HG03460 (cell line): ENCODE results near the gene NUBP2.

ENCODE experiments used
- ATAC-seq: cut with Tn5 transposase; IDR thresholded peaks from one replicate; pipeline ENCODE4 v1.9.1; 2021; ENCODE audit not compliant: unreplicated experiment

Gene NUBP2

DNA sequence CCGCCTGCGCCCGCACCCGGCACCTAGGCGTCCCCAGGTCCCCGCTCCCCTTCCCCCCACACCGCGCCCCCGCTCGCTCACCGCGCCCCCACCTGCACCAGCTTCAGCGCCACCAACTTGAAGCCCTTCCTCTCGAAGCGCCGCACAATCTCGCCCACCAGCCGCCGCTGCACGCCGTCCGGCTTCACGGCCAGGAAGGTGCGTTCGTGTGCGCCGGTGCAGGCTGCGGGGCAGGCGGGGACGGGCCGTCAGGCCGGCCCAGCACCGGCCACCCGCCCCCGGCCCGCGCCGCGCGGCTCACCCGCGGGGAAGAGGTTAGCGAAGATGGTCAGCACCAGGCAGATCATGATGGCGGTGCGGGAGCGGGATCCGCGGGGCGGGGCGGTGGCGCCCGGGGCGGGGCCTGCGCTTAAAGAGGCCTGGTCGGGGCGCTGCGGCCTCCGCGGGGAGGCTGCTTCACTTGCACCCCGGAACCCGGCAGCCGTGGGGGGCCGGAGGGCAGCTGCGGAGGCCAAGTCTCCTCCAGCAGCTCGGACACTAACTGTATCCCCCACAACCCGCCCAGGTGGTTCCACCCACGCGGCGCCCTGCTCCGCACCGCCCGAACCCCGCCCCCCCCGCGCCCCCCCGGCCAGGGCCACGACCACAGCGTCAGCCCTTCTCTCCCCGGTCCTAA lies 11.4 kb upstream of the NUBP2 start, which contains the start of gene NME3:
Gene NME3, minus strand, starts transcription at position 356 of the 676 bp plus-strand sequence. Its CDS starts 9 bp downstream, at position 347.
- ATAC-seq: no peak

DNA sequence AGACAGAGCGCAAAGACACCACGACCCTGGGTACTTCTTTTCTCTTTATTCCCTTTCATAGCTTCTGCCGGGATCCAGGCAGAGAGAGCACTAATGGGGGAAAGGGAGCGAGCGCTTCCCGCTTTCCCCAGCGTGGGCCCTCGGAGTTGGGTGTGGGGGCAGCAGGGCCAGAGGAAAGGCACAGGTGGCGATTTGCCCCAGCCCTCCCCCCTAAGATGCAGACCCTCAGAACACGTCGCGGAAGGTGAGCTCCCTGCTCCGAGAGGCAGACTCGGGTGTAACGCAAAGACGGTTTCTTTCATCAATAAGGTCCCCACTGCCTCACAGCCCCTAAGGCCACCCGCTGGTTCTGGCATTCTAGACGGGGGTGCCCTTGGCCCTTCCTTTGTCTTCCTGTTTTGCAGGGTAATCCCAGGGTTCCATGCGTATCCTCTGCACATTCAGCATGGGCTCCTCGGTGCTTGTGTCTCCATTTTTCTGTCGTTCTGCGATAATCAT lies 10.8 kb upstream of the NUBP2 start:
- no peak for ATAC-seq

DNA sequence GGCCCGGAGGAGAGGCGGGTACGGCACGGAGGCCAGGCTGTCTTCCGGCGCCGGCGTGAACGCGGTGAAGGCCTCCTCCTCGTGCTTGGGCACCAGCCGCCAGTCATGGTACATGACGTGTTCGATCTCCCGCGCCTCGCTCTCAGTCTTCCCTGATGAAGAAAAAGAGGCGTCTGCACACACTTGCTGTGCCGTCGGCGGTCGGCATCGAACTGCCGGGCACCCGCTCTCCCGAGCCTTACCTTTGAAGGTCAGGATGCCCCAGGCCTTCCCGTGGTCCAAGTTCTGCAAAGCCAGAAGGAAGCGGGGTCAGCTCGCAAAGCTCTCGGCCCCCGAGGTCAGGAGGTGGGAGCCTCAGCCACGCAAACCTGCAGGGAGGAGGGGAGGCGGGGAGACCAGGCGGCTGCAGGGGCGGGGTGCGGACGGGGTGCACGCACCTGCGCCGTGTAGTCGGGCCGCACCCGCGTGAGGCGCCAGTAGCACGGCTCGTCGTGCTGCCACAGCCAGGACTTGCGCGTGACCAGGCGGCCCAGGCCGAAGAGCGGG lies 10.3 kb upstream of the NUBP2 start, which contains the start of gene EME2:
Gene EME2, plus strand, starts transcription at position 449 of the 546 bp plus-strand sequence. CDS start 418 bp downstream, outside the sequence.
- ATAC-seq: no peak

DNA sequence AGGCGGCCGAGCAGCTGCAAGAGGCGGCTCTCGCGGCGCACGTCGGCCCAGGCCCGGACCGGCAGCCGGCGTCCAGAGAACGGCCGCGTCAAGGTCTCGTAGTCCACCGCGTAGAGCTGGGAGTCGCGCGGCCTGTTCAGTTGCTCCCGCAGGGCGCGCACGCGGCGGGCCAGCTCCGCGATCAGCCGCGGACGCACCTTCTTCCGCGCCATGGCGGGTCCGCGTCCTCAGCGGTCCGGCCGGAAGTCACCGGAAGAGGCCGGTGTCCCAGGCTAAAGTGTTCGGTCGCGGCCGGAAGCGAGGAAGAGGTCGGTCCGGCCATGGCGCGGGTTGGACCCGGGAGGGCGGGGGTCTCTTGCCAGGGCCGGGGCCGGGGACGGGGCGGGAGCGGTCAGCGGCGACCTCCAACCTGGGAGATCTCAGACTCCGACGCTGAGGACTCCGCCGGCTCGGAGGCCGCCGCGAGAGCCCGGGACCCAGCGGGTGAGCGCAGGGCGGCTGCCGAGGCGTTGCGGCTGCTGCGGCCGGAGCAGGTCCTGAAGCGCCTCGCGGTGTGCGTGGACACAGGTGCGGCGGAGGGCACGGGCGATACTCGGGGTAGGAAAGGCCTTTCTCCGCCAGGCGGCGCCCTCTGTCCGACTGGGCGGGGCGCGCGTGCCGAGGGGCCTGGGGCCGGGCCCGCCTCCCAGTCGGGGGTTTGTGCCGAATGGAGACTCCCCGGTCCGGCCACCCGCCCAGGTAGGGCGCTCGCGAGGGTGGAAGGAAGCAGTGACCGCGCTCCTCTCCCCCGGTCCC lies 9.7 kb upstream of the NUBP2 start, which contains the start of gene MRPS34:
Gene MRPS34, minus strand, starts transcription at position 227 of the 795 bp plus-strand sequence. Its CDS starts 15 bp downstream, at position 212.
- ATAC-seq: peak; percentile 43

DNA sequence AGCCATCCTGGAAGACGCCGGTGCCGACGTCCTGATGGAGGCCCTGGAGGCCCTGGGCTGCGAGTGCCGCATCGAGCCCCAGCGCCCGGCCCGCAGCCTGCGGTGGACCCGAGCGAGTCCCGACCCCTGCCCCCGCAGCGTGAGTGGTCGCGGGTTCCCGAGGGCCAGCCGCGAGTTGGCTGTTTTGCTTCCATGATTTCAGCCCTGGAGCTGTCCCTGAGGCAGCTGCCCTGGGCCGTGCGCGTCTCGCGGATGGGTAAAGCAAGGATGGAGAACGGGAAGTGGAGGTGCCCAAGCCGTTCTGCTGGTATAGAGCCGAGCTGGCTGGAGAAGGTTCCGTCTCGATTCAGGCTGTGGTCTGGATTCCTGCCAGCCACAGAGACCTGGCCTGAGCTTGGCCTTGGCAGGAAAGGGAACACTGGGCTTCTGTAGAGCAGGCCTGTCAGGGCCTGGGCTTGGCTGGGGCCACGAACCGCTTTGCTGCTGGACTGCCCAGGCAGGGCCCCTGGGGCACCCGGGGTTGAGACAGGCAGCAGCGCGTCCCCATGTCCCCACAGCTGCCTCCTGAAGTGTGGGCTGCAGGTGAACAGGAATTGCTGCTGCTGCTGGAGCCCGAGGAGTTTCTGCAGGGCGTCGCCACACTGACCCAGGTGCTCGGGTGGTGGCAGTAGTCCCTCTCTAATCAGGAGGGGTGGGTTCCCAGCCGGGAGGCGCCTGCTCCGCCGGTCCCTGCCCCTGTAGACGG lies 8.9 kb upstream of the NUBP2 start:
- peak; percentile 9 for ATAC-seq

DNA sequence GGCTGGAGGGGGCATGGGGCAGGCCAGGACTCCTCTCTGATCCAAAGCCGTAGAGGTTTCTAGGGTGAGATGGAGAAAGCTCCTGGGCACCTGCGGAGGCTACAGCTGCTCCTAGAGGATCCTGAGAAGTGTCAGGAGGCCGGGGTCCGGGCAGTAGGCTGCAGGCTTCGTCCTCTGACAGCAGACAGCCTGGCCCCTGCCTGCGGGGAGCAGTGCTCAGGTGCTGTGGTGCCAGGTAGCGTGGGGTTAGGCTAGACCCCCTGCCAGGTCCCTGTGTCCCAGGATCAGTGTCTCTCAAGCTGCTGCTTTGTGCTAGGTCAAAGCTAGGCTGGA lies 8.3 kb upstream of the NUBP2 start:
- no peak for ATAC-seq

DNA sequence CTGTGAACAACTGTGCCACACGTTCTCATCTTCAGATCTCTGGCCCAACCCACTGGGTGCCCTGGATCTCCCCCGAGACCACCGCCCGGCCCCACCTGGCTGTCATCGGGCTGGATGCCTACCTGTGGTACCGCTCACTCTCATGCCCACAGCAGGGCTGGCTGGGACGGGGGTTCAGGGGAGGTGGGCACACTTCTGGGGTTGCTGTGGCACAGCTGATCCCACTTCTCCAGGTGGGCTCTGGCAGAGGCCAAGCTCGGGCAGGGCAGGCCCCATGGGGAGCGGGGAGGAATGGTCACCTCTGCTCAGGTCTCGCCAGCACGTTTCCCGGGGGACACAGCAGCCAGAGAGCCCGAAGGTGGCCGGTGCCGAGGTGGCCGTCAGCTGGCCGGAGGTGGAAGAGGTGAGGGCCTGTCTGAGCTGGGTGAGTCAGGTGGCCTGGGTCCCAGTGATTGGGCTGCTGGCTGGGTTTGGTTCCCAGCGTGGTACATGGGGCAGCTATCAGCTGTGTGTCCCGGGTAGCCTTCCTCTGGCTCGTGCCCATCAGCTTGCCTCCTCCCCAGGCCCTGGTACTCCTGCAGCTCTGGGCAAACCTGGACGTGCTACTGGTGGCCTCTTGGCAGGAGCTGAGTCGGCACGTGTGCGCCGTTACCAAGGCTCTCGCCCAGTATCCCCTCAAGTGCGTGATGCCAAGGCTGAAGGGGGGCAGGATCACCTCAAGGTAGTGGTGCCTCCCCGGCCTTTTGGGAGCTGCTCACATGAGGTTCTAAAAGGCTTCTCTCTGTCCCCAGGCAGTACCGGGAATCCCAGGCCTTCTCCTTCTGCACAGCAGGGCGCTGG lies 7.5 kb upstream of the NUBP2 start:
- no peak for ATAC-seq

DNA sequence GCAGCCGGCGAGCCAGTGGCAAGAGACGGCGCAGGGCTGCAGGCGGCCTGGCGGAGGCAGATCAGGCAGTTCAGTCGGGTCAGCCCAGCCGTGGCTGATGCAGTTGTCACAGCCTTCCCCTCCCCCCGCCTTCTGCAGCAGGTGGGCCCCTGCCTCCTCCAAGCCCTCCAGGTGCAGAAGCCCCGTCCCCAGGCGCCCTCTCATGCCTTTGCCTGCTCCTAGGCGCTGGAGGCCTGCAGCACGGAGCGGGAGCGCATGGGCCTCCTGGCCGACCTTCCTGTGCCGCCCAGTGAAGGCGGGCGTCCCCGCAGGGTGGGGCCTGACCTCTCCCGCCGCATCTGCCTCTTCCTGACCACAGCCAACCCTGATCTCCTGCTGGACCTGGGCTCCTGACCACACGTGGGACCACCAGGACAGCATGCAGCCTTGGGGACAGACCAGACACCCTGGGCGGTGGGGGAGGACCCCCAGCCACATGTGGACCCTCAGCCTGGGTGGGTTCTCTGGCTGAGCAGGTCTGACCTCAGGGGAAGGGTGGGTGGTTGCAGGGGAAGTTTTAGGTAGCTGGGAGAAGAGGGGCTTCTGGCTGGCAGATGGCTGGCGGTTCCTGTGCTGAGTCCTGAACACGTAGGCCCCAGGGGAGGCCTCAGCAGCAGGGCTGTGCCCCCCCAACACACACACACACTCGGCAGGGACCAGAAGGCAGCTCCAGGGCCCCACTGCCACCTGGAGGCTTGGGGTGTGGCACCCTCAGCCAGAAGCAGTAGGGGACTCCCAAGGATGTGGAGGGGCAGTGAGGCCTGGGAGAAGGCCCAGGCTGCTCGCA lies 6.7 kb upstream of the NUBP2 start:
- ATAC-seq: no peak

DNA sequence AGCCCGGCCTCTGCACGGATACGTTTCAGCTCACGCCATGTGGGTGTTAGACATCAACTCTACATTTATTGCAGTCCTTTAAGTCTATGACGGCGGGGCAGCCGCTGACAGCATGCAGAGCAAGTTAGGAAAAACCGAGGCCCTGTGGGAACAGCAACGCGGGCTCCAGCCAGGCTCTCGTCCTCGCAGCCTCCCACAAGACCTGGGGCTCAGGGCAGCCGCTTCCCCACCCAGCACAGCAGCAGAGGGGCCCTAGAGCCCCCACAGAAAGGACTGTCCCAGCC lies 6.1 kb upstream of the NUBP2 start:
- ATAC-seq: no peak

DNA sequence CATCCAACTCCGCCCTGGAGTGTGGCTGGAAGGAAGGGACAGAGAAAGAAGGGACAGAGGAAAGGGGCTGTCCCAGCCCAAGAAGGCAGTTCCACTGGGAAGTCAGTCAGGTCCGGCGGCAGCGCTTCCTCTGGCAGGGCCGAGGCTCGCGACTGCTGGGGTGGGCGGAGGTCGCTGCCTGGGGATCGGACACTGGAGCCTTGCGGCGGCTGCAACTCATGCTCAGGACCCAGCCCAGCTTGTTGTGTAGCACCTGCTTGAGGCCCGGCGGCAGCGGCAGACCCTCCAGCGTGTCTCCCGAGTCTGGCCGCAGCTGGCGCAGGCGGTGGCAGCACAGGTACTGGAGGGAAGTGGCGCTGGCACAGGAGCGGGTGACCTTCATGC lies 5.8 kb upstream of the NUBP2 start:
- no peak for ATAC-seq

DNA sequence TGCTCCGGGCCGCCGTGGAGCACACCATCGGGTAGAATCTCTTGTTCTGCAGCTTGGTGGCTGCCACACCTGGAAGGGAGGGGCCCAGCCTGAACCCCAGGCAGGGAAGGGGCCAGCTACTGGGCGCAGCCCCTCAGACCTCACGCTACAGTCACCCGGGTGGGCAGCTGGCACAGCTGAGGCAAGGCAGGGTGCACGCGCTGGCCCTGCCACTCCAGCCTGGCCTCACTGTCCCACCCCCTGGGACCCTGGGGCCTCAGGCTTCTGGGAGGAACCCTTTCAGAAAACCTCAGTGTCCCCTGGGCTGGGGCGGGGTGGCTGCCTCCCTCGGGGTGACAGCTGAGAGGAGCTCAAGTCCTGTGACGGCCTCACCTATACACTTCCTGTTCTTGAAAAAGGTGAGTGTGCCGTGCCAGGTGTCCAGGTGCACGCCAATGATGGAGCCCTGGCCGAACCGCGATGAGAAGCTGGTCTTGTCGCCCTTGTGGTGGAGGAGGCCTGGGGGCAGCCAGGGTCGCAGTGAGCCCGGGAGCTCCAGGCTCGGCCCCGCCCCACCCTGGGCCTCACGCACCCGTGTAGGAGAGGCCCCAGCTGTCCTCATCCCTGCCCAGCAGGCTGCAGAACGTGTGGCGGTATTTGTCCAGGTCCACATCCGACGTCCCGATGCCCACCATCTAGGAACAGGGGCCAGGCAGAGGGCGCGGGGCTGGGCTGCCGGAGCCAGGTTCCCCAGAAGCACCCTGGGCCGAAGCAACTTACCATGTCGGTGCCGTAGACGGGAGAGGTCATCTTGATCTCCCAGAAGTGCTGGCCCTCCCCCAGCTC lies 5.2 kb upstream of the NUBP2 start:
- ATAC-seq: no peak

DNA sequence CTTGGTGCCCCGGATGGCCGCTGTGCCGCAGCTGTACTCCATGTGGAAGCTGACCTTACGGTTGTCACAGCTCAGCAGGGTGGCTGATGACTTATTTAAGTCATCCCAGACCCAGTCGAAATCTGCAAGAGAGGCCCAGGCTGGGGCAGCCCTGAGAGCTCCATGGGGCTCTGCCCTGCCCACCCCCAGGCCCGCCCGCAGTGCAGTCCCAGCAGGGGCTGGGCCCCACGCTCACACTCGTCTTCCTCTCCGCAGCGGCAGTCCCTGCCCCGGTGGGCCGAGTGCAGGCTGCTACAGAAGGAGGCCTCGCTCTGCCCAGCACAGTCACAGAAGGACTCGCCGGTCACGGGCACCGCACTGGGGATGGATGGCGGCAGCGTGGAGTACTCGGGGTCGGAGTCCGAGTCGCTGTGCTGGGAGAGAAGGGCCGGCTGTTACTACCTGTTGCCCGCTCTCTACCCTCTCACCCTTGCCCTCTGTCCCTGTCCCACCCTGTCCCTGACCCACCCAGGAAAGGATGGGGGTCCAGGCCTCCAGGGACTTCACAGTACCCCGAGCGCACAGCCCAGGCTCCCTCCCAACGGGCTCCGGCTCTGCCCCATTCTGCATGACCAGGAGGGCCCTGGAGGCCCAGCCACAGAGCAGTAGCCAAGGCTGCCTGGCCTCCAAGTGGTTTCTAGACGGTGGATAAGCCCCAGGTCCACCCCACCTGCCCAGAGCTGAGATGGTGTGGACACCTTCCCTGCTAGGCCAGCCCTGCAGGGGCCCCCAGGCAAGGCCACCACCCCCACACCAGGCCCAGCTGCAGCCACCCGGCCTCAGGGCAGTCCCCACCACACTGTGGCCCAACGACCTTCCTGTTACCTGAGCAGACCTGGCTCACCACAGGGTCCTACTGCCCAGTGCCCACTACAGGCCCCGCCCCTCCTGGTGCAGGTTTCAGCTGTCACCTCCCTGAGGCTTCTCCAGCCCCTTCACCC lies 4.3 kb upstream of the NUBP2 start:
- no peak for ATAC-seq

DNA sequence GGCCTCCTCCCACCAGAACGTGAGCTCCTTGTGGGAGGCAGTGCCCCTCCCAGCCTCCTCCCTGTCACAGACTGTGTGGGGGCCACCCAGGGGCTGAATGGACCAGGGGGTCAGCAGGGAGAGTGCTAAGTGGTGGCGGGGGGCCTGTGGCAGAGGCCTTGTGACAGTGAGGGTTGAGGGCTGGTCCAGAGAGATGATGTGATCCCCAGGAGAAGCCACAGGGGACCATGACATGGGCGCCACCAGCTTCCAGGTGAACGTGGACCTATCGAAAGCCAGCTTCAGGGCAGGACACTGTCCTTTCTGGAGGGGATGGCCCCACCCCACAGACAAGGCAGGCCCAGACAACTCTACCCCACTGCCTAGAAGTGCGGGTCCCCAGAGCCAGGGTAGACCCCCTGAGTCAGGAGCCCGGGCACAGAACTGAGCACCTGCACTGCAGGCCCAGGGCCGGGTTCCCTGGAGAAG lies 3.5 kb upstream of the NUBP2 start:
- no peak for ATAC-seq

DNA sequence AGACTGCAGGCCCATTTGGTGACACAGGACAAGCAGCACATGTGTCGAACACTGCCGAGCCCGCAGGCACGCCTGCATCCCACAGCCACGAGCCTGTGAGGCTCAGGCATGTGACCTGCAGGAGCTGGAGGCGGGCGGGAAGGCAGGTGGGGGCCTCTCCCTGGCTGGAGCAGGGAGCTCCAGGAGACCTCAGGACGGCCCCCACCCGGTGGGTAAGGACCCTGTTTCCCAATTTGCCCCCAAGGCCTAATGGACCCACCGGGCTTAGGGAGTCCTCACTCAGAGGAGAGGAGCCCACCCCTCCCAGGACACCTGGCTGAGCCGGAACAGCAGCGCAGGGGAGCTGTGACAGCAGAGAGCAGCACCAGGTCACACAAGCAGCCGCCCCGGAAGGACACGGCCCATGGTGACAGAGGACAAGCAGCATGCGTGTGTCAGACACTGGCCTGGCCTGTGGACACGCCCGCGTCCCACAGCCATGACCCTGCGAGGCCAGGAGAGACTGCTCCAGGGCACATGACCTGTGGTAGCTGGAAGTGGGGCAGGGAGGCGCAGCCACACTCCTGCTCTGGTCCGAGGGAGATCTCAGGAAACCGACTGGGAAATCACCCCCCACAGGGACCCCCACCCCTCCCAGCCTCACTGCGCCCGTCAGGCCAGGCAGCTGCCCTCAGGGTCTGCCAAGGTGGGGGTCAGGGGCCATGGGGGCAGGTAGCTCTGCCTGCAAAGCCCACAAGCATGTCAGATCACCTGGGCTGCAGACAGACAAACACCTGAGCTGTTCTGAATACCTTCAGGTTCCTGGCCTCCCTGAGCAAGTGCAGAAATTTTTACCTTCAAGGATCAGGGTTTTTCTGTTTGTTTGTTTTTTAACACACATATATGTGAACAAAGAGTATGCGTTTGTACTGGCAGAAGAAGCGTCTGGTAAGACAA lies 2.8 kb upstream of the NUBP2 start:
- ATAC-seq: no peak

DNA sequence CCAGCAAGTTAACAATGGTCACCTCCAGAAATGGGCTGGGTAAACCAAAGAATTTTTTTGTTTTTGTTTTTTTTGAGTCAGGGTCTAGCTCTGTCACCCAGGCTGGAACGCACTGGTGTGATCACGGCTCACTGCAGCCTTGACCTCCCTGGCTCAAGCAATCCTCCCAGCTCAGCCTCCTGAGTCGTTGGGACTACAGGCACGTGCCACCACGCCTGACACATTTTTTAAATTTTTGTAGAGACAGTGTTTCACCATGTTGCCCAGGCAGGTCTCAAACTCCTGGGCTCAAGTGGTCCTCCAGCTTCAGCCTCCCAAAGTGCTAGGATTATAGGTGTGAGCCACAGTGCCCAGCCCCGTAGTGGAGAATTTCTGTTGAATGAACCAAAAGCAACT lies 2.1 kb upstream of the NUBP2 start:
- ATAC-seq: no peak

DNA sequence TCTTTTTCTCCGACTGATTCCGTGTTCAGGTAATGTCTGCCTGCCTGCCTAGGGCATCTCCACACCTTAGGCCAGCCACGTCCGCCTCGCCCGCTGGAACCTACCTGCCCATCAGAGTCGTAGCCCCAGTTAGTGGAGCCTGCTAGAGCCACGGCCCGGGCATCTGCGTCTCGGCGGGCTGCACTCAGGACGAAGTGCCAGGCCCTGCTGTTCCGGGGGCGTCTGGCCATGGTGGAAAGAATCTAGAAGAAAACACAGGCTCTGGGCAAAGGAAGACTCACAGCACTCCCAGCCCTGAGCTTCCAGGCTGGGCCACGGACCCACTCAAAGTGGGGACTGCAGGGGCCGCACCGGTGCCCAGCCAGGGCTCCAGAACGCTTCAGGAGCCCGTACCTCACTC lies 1.5 kb upstream of the NUBP2 start:
- ATAC-seq: no peak
